DMS53 treated with DMSO at 0.1 percent for 48 hours (cell line): ENCODE results near the gene TRPV3.
"Not testable (repeated sequence)": the region's sequence is repeated elsewhere in the genome, so short reads cannot be mapped to it uniquely, and the experiment has no call there.

Experiments used
- DNase-seq: peaks from one replicate; lab custom pipeline; 2025; ENCODE audit not compliant: unreplicated experiment; lab: John Stamatoyannopoulos, UW

Gene TRPV3

GRCh38 chr17:3527468-3527867 lies 30.1 kb downstream of the TRPV3 start:
- DNase-seq = no peak

- DNase-seq = no peak
These were observed 30.6 kb downstream of the TRPV3 start for GRCh38 chr17:3526971-3527370.

- DNase-seq = no peak
These were observed 31.1 kb downstream of the TRPV3 start for GRCh38 chr17:3526491-3526890.

GRCh38 chr17:3524024-3524423 lies 33.6 kb downstream of the TRPV3 start:
- no peak for DNase-seq

GRCh38 chr17:3519472-3519871 lies 38.1 kb downstream of the TRPV3 start:
- not testable (repeated sequence) for DNase-seq

GRCh38 chr17:3514873-3515272 lies 42.7 kb downstream of the TRPV3 start:
- no peak for DNase-seq

- DNase-seq = not testable (repeated sequence)
These were observed 43.4 kb downstream of the TRPV3 start for GRCh38 chr17:3514167-3514566.

- no peak for DNase-seq
These were observed 44.1 kb downstream of the TRPV3 start for GRCh38 chr17:3513305-3514035.

GRCh38 chr17:3512505-3513171 lies 45.0 kb downstream of the TRPV3 start:
- DNase-seq = no peak

- DNase-seq = no peak
These were observed 45.6 kb downstream of the TRPV3 start for GRCh38 chr17:3511852-3512504.

GRCh38 chr17:3510090-3510489 lies 47.5 kb downstream of the TRPV3 start:
- no peak for DNase-seq

- no peak for DNase-seq
These were observed 49.7 kb downstream of the TRPV3 start for GRCh38 chr17:3507869-3508268.

GRCh38 chr17:3507071-3507470 lies 50.5 kb downstream of the TRPV3 start:
- DNase-seq = no peak

GRCh38 chr17:3506054-3506453 lies 51.6 kb downstream of the TRPV3 start:
- DNase-seq = no peak

GRCh38 chr17:3505008-3505407 lies 52.6 kb downstream of the TRPV3 start:
- DNase-seq = no peak

- no peak for DNase-seq
These were observed 54.3 kb downstream of the TRPV3 start for GRCh38 chr17:3503285-3503684.

GRCh38 chr17:3502466-3502865 lies 55.1 kb downstream of the TRPV3 start:
- no peak for DNase-seq

GRCh38 chr17:3501344-3501743 lies 56.3 kb downstream of the TRPV3 start:
- DNase-seq = no peak

GRCh38 chr17:3497101-3497500 lies 60.5 kb downstream of the TRPV3 start:
- no peak for DNase-seq

- DNase-seq = no peak
These were observed 72.0 kb downstream of the TRPV3 start for GRCh38 chr17:3485481-3486068.

- DNase-seq = no peak
These were observed 74.8 kb downstream of the TRPV3 start for GRCh38 chr17:3482852-3483251.

- DNase-seq = no peak
These were observed 77.6 kb downstream of the TRPV3 start for GRCh38 chr17:3479988-3480387.
